HepG2 (cell line): Measurements from ENCODE around the gene TTLL6. TPM values are rescaled to one million over a fixed set of nuclear protein-coding genes. Genes with fewer than 3 reads are reported as not detected.

ENCODE experiments used
- ATF3 ChIP-seq: sonication (generic); formaldehyde crosslinking; IDR thresholded peaks from 2 replicates; pipeline ENCODE4 v1.4.0; 2020; ENCODE audit warnings: missing genetic modification reagents
- ATM ChIP-seq: fragments of 450-650 bp; IDR thresholded peaks from 2 replicates; pipeline ENCODE4 v1.7.1; 2017; ENCODE audit warnings: mild to moderate bottlenecking, borderline replicate concordance
- BHLHE40 ChIP-seq: IDR thresholded peaks from 2 replicates; pipeline ENCODE4 v1.6.1; 2011; ENCODE audit warnings: low read length, improper control_type of control experiment
- CSRNP1 ChIP-seq: sonication (generic); formaldehyde crosslinking; IDR thresholded peaks from 2 replicates; pipeline ENCODE4 v1.8.1; 2023; ENCODE audit warnings: mild to moderate bottlenecking, missing genetic modification reagents
- EEA1 ChIP-seq: sonication (generic); formaldehyde crosslinking; IDR thresholded peaks from 2 replicates; pipeline ENCODE4 v1.5.1; 2020; ENCODE audit warnings: mild to moderate bottlenecking, missing genetic modification reagents, borderline replicate concordance
- KAT7 ChIP-seq: IDR thresholded peaks from 2 replicates; pipeline ENCODE4 v1.6.1; 2018; ENCODE audit warnings: borderline replicate concordance, missing compliant biosample characterization
- KDM2A ChIP-seq: sonication (generic); formaldehyde crosslinking; IDR thresholded peaks from 2 replicates; pipeline ENCODE4 v1.4.0; 2020; ENCODE audit warnings: low read depth, missing genetic modification reagents, borderline replicate concordance
- NCOA5 ChIP-seq: sonication (generic); formaldehyde crosslinking; IDR thresholded peaks from 2 replicates; pipeline ENCODE4 v1.4.0; 2020; ENCODE audit warnings: missing genetic modification reagents
- PHB2 ChIP-seq: fragments of 450-650 bp; IDR thresholded peaks from 2 replicates; pipeline ENCODE4 v1.6.1; 2018; ENCODE audit not compliant: partially characterized antibody
- SNAPC4 ChIP-seq: sonication (generic); formaldehyde crosslinking; IDR thresholded peaks from 2 replicates; pipeline ENCODE4 v1.4.0; 2020; ENCODE audit warnings: mild to moderate bottlenecking, missing genetic modification reagents
- TGIF2 ChIP-seq: IDR thresholded peaks from 2 replicates; pipeline ENCODE4 v1.6.1; 2016; ENCODE audit warnings: control low read depth, missing compliant biosample characterization
- U2AF1 ChIP-seq: fragments of 200-400 bp; formaldehyde crosslinking; optimal IDR thresholded peaks from 2 replicates; pipeline ENCODE3; 2017; ENCODE audit warnings: mild to moderate bottlenecking, low read depth, low read length
- YEATS4 ChIP-seq: sonication (generic); formaldehyde crosslinking; IDR thresholded peaks from 2 replicates; pipeline ENCODE4 v1.4.0; 2020; ENCODE audit warnings: missing genetic modification reagents, borderline replicate concordance
- YY1 ChIP-seq: IDR thresholded peaks from 2 replicates; pipeline ENCODE4 v1.6.1; 2011; ENCODE audit warnings: low read length, low read depth, moderate library complexity, mild to moderate bottlenecking; ENCODE audit not compliant: insufficient read depth, insufficient replicate concordance
- ZNF230 ChIP-seq: sonication (generic); formaldehyde crosslinking; IDR thresholded peaks from 2 replicates; pipeline ENCODE4 v1.4.0; 2020; ENCODE audit warnings: mild to moderate bottlenecking, missing genetic modification reagents
- ZNF232 ChIP-seq: sonication (generic); formaldehyde crosslinking; IDR thresholded peaks from 2 replicates; pipeline ENCODE4 v1.4.0; 2020; ENCODE audit warnings: missing genetic modification reagents, borderline replicate concordance
- ZNF292 ChIP-seq: sonication (generic); formaldehyde crosslinking; IDR thresholded peaks from 2 replicates; pipeline ENCODE4 v1.8.1; 2022; ENCODE audit warnings: mild to moderate bottlenecking, low read depth, missing genetic modification reagents, borderline replicate concordance
- ZNF552 ChIP-seq: sonication (generic); formaldehyde crosslinking; IDR thresholded peaks from 2 replicates; pipeline ENCODE4 v1.9.0; 2022; ENCODE audit warnings: missing genetic modification reagents, mild to moderate bottlenecking, borderline replicate concordance
- ZNF556 ChIP-seq: sonication (generic); formaldehyde crosslinking; IDR thresholded peaks from 2 replicates; pipeline ENCODE4 v1.4.0; 2020; ENCODE audit warnings: mild to moderate bottlenecking, missing genetic modification reagents, borderline replicate concordance
- polyA plus RNA-seq, 8 experiments: library from polyadenylated mRNA; depleted of rRNA in 3 of 8; stranded (reverse) in 7 of 8; unstranded in 1 of 8; fragments of >200 nt; fragmentation: Illumina TruSeq in 4 of 8; extraction: Trizol in 4 of 8; gene quantifications; 2 replicates each; pipeline versions ENCODE4 v1.2.1 to v1.2.3, GENCODE V29; 2011 to 2016; ENCODE audit warnings: low read depth in 4 of 8, missing spikeins in 1 of 8, mixed read lengths in 1 of 8; ENCODE audit not compliant: insufficient read depth in 1 of 8
- total RNA-seq, 5 experiments: library from RNA; depleted of rRNA; stranded (reverse); fragments of >200 nt; fragmentation: Illumina TruSeq; extraction: Trizol; gene quantifications; 2 replicates each; pipeline ENCODE4 v1.2.3, GENCODE V29; 2016; ENCODE audit warnings: low read depth in 1 of 5
- TF ChIP-seq, protein P1 (sequence below): IDR thresholded peaks from 2 replicates; pipeline ENCODE4 v1.6.1; 2016; ENCODE audit warnings: low read depth, control low read depth

Gene TTLL6
- total and polyA plus RNA-seq, 2 of the 13 experiments (the other 11 are each of a cell fraction or from before 2014, with no cell fraction given): 0.04 to 0.08 TPM

- peak; percentile 46; the same call in 1 of the 2 replicates for TF ChIP-seq KDM2A (CRISPR knock-in tag)
- TF ChIP-seq ATF3: peak; percentile 85; the same call in 1 of the 2 replicates
- TF ChIP-seq SNAPC4: peak; percentile 90
- TF ChIP-seq YY1: peak; percentile 71
- no peak for TF ChIP-seq ZNF552 (CRISPR knock-in tag)
- TF ChIP-seq ZNF556 (CRISPR knock-in tag): peak; percentile 84; the same call in 1 of the 2 replicates
- TF ChIP-seq NCOA5 (CRISPR knock-in tag): 0 out of 2 replicates have a peak, but pooled peaks have one; percentile 47
- TF ChIP-seq EEA1: no peak
- TF ChIP-seq TGIF2: peak; percentile 38
- TF ChIP-seq KAT7: 0 out of 2 replicates have a peak, but pooled peaks have one; percentile 43
- no peak for TF ChIP-seq U2AF1
- peak; percentile 62; the same call in 1 of the 2 replicates for TF ChIP-seq YEATS4
- TF ChIP-seq CSRNP1: peak; percentile 92
- TF ChIP-seq ZNF232 (CRISPR knock-in tag): peak; percentile 47; the same call in 1 of the 2 replicates
- TF ChIP-seq BHLHE40: no peak
- no peak for TF ChIP-seq ATM
- no peak for TF ChIP-seq PHB2
- TF ChIP-seq ZNF292: 0 out of 2 replicates have a peak, but pooled peaks have one; percentile 30
- TF ChIP-seq ZNF230: 0 out of 2 replicates have a peak, but pooled peaks have one; percentile 69
- TF ChIP-seq, protein P1, sequence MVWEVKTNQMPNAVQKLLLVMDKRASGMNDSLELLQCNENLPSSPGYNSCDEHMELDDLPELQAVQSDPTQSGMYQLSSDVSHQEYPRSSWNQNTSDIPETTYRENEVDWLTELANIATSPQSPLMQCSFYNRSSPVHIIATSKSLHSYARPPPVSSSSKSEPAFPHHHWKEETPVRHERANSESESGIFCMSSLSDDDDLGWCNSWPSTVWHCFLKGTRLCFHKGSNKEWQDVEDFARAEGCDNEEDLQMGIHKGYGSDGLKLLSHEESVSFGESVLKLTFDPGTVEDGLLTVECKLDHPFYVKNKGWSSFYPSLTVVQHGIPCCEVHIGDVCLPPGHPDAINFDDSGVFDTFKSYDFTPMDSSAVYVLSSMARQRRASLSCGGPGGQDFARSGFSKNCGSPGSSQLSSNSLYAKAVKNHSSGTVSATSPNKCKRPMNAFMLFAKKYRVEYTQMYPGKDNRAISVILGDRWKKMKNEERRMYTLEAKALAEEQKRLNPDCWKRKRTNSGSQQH (CRISPR knock-in tag): 0 out of 2 replicates have a peak, but pooled peaks have one; percentile 23
Observed at GRCh38 chr17:48830840-48831548, 14.0 kb upstream of the TTLL6 start, which contains the start of gene CALCOCO2 (continued).
